HUDEP-2 (cell line): ENCODE measurements around the gene CTXN1.
A peak's percentile ranks its signal among the peaks of the same experiment; 100 is the strongest.

Experiments
- DNase-seq, 76 experiments: peaks; one replicate each; lab custom pipeline; 2025; ENCODE audit not compliant: unreplicated experiment in 76 of 76; lab: John Stamatoyannopoulos, UW

The CTXN1 gene

DNA sequence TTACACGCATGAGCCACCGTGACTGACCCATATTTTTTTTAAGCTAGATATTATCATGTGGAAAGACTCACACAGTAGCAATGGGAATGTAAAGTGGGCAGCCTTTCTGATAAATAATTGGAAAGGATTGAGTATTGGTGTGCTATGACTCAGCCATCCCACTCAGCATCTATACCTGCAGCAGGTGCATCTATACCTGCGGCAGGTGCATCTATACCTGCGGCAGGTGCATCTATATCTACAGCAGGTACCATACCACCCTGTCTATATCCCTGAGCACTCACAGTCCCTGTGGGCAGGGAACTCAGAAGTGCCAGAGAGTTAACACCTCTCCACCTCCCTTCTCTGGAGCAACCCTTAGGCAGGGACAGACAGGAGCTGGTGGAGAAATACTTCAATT lies 42.8 kb downstream of the CTXN1 start:
- no peak for DNase-seq

GRCh38 chr19:7881910-7882309 lies 44.0 kb downstream of the CTXN1 start:
- no peak for DNase-seq

- DNase-seq: no peak
These were observed 46.1 kb downstream of the CTXN1 start for GRCh38 chr19:7879836-7880235.

GRCh38 chr19:7879111-7879807 lies 46.7 kb downstream of the CTXN1 start:
- peak in 3 of 76 experiments; percentile 17 to 29 (median 19) for DNase-seq

DNA sequence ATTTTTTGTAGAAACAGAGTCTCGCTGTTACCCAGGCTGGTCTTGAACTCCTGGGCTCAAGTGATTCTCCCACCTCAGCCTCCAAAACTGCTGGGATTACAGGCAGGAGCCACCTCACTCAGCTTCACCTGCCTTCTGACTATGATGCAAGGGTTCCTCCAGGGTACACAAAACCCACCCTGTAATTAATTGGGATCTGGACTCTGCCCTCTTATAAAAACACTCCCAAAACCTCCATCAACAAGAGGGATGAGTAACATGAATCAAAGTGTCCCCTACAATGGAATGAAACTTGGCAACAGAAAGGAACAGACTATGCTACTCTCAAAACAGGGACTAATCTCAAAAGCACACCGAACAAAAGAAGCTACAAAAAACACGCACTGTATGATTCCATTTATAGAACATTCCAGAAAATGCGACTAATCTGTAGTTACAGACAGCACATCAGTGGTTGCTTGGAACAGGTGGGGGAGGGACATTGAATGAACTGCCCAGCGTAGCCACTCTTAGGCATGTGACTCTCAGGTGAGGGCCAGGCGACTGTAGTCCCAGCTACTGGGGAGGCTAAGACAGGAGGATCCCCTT lies 48.6 kb downstream of the CTXN1 start:
- no peak for DNase-seq

DNA sequence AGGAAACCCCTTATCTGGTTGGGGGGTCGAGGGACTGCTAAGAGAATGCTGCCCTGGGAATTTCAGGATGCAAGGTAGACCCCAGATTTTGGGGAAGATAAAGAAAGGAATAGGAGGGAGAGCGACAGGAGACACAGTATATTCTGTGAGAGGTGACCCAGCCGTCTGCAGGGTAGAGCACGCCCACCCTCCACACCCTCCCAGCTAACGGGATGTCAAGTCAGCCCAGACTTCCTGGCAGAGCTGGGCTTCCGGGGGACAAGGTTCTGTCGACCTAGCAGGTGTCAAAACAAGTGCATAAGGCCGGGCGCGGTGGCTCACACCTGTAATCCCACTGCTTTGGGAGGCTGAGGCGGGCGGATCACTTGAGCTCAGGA lies 51.0 kb downstream of the CTXN1 start:
- DNase-seq: no peak
